WERI-Rb-1 (cell line): ENCODE measurements around the gene PROB1.

Experiments used
- DNase-seq: peaks from one replicate; pipeline ENCODE4 v3.0.0-alpha.2; 2020
- H3K27ac ChIP-seq: fragments of 250-450 bp; sonication (Bioruptor Pico); 2 replicates; pipeline ENCODE4 v1.5.1; 2020; ENCODE audit warnings: mild to moderate bottlenecking, moderate library complexity
- H3K27me3 ChIP-seq: fragments of 250-450 bp; sonication (Bioruptor Pico); 2 replicates; pipeline ENCODE4 v1.5.1; 2021; ENCODE audit warnings: mild to moderate bottlenecking, low read depth, moderate library complexity; ENCODE audit not compliant: insufficient read depth, severe bottlenecking
- H3K36me3 ChIP-seq: fragments of 250-450 bp; sonication (Bioruptor Pico); 2 replicates; pipeline ENCODE4 v1.5.1; 2020; ENCODE audit warnings: mild to moderate bottlenecking, moderate library complexity
- H3K4me3 ChIP-seq: 2 replicates; pipeline ENCODE4 v1.5.1; 2011; ENCODE audit warnings: low read depth, mild to moderate bottlenecking, control low read depth, low read length
- H3K9me3 ChIP-seq: fragments of 250-450 bp; sonication (Bioruptor Pico); 2 replicates; pipeline ENCODE4 v1.5.1; 2021; ENCODE audit warnings: mild to moderate bottlenecking, moderate library complexity; ENCODE audit not compliant: severe bottlenecking
- TF ChIP-seq, protein P1 (sequence below): IDR thresholded peaks from 2 replicates; pipeline ENCODE4 v1.5.1; 2011; ENCODE audit warnings: low read depth, mild to moderate bottlenecking, control low read depth, inconsistent platforms, low read length

The PROB1 gene

DNA sequence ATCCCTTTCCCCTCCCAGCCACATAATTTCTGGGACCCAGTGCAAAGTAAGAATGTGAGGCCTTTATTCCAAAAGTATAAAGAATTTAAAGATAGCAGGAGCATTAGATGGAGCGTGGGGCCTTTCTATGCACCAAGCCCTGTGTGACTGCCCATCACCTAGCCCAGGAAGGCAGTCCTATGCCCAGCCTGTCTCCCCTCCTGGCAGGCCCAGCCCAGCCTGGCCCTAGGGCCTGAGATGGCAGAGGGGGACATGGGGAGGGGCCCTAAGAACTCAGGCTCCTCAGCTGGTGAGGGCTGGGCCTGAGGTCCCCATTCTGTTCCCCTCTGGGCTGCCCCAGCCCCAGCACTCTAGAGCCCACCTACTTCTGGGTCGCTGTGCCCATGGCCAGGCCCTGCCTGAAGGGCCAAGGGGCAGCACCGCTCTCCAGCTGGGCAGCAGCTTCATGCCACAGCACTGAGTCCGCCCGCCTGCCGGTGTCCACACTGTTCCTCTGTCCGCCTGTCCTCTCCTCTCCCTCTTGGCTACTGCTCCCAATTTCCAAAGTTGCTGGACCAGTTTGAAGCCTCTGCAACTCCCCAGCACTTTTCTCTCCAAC, 10.8 kb downstream of the PROB1 start:
- Histone ChIP-seq H3K4me3 (no peak overlapping the region), H3K27ac (no peak overlapping the region), H3K36me3 (no peaks in the 10 kb centered on the region), H3K9me3 (no peaks in the 10 kb centered on the region), H3K27me3 (no peaks in the 10 kb centered on the region)
- no peak for DNase-seq
- TF ChIP-seq, protein P1, sequence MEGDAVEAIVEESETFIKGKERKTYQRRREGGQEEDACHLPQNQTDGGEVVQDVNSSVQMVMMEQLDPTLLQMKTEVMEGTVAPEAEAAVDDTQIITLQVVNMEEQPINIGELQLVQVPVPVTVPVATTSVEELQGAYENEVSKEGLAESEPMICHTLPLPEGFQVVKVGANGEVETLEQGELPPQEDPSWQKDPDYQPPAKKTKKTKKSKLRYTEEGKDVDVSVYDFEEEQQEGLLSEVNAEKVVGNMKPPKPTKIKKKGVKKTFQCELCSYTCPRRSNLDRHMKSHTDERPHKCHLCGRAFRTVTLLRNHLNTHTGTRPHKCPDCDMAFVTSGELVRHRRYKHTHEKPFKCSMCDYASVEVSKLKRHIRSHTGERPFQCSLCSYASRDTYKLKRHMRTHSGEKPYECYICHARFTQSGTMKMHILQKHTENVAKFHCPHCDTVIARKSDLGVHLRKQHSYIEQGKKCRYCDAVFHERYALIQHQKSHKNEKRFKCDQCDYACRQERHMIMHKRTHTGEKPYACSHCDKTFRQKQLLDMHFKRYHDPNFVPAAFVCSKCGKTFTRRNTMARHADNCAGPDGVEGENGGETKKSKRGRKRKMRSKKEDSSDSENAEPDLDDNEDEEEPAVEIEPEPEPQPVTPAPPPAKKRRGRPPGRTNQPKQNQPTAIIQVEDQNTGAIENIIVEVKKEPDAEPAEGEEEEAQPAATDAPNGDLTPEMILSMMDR: no peak

DNA sequence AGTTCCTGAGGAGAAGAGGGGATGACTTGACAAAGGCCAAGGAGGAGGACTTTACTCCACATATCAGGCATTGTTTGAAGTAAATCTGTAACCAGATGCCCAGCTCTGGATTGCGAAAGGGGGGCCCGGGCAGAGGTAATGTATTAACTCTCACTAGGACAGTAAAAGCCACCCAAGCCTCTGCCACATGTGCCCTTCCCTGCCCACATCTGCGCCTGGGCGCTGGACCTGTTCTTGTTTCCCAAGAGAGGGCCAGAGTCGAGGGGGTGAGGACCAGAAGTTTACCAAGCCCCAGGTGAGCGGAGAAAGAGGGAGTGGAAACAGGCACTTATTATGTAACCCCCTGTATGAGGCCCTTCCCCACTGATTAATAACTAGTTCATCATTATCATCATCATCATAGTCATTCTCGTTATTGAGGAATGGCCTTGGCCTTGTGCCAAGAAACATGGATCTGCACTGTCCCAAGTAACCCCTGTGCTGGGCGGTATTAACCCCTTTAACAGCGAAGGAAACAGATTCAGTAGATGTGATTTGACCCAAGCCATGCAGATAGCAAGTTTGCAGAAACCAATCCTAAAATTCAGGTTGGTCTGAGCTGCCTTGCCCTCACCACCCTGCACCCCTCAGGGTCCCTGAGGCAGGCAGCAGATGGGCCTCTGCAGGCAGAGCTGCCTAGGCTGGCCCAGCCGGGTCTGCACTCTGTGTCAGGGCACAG, 11.5 kb downstream of the PROB1 start, which contains the start of gene SLC23A1:
SLC23A1 (minus strand) TSS at position 23 of the 718 bp plus-strand sequence. CDS start 44 bp downstream, outside the sequence.
- Histone ChIP-seq H3K4me3 (no peak within 1 kb of the TSS), H3K27ac (peak within 1 kb of the TSS; percentile 2; the same call in 1 of the 2 replicates), H3K36me3 (no peaks in the 10 kb centered on the region), H3K27me3 (no peaks in the 10 kb centered on the region), H3K9me3 (no peaks in the 10 kb centered on the region)
- TF ChIP-seq, protein P1: no peak
- no peak for DNase-seq

DNA sequence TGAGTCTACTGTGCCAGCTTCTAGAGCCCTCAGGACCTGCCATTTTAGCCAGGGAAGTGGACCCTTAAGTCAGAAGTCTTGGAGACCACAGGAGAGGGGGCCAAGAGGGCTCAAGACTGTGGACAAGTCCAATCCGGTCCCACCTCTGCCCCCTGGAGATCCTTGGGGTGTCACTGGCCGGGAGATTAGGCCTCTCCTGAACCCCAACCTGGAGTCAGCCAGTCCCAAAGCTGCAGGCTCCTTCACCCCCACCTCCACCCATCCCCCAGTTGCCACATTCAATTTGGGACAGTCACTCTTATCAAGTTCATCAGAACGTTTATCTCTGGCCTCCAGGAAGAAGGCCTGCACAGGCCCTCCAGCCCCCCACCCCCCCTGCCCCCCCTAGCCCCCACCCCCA, 12.1 kb downstream of the PROB1 start:
- Histone ChIP-seq H3K9me3 (no peaks in the 10 kb centered on the region), H3K27ac (no peak overlapping the region), H3K27me3 (no peaks in the 10 kb centered on the region), H3K4me3 (no peak overlapping the region), H3K36me3 (no peaks in the 10 kb centered on the region)
- TF ChIP-seq, protein P1: no peak
- DNase-seq: no peak

DNA sequence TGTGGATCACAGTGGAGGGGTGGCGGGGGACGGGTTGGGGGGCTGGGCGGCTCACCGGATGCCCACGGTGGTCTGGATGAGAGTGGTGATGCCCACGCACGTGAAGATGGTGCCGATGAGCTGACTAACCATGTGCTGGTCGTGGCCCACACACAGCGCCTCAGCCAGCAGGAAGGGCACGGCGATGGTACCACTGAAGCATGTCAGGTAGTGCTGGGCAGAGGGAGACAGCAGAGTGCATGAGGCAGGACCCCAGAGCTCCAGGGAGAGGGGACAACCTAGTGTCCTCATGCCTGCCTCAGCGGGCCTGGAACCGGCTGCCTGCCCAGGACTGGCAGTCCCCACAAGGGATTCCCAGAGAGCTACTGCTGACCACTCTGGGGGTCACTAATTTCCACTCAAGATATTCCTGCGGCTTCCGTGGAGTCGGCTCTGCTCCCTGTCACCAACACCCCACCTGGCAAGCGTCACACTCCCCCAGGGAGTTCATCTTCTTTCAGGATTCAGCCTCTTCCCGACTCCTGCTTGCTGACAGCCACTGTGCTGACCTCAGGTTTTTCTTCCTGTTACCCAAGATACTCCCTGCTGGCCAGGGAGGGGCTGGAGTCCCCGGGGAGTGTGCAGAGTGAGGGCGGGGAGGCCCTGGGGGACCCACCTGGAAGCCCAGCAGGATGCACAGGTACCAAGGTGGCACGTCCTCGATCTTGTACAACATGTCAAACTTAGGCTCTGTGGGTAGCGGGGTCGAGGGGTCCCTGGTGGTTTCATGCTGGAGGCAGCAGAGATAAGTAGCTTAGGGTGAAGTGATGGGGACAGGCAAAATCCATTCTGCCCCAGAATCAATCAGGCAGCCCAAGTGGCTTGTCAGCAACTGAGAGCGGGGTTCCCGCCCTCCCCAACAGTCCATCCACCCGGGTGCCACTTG, 12.8 kb downstream of the PROB1 start:
- H3K4me3 ChIP-seq: no peak overlapping the region
- TF ChIP-seq, protein P1: no peak
- H3K27ac ChIP-seq: peak overlapping the region; percentile 2; the same call in 1 of the 2 replicates
- no peaks in the 10 kb centered on the region for H3K36me3 ChIP-seq
- DNase-seq: peak; percentile 27
- H3K27me3 ChIP-seq: no peaks in the 10 kb centered on the region
- H3K9me3 ChIP-seq: no peaks in the 10 kb centered on the region

DNA sequence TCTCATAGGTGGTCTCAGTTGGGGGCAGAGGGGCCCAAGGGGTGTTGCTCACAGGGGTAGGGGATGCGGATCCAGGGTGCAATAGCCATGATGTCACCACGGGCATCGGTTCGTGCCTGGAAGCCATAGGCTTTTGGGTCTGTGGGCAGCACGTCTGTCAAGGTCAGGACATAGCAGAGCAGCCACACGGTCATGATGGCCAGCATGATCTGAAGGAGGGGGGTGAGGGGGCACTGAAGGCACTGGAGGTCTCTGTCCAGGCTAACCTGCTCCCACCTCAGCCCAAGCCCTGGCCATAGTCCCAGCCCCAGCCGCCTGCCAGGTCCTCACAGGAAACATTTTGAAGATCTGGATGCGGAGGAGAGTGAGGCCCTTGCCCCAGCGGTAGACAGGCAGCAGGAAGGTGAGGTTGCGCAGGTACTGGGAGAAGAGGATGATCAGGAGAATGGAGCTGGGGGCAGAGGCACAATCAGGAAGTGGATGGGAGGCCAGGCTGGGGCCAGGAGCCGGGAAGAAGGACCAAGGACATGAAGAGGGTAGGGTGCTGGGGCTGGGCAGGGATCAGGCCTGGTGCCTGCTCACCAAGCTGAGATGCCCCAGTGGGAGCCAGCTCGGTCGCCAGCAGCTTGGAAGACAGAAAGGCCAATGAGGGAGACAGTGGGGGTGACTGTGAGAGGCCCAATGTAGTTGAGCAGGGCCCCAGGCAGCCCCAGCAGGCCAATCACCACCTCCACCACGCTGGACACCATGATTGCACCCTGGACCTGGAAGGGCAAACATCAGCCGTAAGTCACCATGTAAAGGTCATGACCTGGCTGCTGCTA, 15.1 kb downstream of the PROB1 start:
- Histone ChIP-seq H3K9me3 (no peaks in the 10 kb centered on the region), H3K27me3 (no peaks in the 10 kb centered on the region), H3K27ac (no peak overlapping the region), H3K4me3 (no peak overlapping the region), H3K36me3 (no peaks in the 10 kb centered on the region)
- DNase-seq: no peak
- TF ChIP-seq, protein P1: no peak
